NCI-H2107 (cell line): ENCODE results near the gene AACS.
"Not testable (repeated sequence)": the region's sequence is repeated elsewhere in the genome, so short reads cannot be mapped to it uniquely, and the experiment has no call there.

Experiments
- DNase-seq: peaks from one replicate; lab custom pipeline; 2025; lab: John Stamatoyannopoulos, UW

The AACS gene

DNA sequence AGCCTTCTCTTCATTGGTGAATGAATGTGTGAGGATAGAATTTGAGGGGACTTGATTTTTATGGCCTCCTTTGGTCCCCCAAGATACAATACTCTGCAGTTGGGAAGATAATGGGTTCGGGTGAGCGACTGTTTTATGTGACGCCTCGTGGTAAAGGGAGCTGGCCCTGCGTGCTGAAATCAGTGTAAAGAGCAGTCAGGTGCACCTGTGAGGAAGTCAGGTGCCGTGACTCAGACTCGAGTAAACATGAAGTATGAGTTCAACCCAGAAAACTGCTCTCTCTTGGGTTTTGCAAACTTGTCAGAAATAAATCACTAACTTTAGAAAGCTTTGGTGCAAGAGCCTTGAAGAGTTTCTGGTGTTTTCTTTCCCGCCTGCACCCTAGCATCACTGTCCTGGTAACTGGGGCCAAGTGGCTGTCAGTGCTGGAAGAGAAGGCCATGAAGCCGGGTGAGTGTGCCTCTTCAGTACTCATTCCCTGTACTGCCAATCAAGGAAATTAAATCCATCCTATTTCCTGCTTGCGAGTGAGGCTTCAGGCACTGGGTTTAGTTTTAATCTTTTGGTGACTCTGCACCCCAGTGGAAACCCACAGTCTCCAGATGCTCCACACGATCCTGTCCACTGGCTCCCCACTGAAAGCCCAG is 59.2 kb downstream of the AACS start:
- no peak for DNase-seq

- DNase-seq: no peak
Measured at GRCh38 chr12:125125271-125125670, 60.0 kb downstream of the AACS start.

DNA sequence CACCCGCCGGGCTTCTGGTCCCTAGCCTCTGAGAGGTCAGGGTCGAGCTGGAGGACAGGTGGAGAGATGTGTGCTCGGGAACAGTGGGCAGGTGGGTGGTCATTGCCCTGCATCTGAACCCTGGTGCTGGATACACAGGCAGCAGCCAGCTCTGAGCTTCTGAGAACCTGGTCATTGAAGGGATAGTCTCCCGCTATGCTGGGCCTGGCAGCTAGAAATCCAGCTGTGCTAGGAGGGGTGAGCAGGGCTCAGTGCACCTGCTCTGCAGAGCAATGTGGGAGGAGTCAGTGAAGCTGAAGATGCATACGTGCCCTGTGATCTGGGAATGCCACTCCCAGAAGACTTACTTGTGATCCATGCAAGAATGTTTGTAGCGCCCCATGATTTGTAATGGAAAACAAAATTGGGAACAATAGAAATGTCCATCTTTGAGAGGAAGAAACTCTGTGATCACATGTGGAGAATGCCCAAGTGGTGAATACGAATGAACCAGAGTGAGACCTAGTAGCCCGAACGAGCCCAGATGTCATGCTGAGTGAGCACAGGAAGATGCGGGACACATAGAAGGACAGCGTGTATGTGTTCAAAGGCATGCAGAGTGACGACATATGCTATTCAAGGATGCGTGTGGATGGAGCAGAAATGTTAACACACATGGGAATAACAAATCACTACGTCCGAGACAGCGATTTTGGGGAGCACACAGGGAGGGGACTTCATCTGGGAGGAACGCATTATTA is 63.4 kb downstream of the AACS start:
- DNase-seq: no peak

- no peak for DNase-seq
Measured at GRCh38 chr12:125129179-125129571, 63.9 kb downstream of the AACS start.

GRCh38 chr12:125129591-125130255 is 64.5 kb downstream of the AACS start:
- DNase-seq: no peak

- DNase-seq: no peak
Measured at GRCh38 chr12:125131958-125132357, 66.7 kb downstream of the AACS start.

- no peak for DNase-seq
Measured at GRCh38 chr12:125132698-125133400, 67.6 kb downstream of the AACS start.

DNA sequence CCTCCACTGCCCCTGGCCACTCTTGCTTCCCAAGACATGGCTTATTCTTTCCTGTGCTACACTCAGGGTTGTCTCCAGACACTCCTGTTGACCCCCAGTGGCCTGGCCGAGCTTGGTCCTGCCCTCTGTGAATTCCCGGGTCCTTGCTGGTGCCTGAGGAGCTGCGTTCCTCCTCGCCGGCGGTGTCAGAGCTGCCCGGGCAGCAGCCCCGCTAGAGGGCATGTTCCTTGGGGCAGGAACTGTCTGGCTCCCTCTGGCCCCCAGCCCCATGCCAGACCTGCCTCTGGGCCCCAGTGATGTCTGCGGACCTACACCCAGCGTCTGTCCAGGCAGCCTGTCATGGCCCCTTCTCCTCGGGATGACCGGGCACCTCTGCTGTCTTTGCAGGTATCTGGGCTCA is 68.4 kb downstream of the AACS start:
- no peak for DNase-seq

- no peak for DNase-seq
Measured at GRCh38 chr12:125134576-125134975, 69.3 kb downstream of the AACS start.

DNA sequence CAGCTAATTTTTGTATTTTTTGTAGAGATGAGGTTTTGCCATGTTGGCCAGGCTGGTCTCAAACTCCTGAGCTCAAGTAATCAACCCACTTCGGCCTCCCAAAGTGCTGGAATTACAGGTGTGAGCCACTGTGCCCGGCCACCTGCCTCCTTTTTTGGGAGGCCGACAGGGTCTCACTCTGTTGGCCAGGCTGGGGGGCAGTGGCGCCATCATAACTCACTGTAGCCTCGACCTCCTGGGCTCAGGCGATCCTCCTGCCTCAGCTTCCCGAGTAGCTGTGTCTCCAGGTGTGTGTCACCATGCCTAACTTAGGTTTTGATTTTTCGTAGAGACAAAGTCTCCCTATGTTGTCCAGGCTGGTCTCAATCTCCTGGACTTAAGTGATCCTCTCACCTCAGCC is 70.7 kb downstream of the AACS start:
- no peak for DNase-seq

GRCh38 chr12:125136702-125137101 is 71.5 kb downstream of the AACS start:
- DNase-seq: no peak

DNA sequence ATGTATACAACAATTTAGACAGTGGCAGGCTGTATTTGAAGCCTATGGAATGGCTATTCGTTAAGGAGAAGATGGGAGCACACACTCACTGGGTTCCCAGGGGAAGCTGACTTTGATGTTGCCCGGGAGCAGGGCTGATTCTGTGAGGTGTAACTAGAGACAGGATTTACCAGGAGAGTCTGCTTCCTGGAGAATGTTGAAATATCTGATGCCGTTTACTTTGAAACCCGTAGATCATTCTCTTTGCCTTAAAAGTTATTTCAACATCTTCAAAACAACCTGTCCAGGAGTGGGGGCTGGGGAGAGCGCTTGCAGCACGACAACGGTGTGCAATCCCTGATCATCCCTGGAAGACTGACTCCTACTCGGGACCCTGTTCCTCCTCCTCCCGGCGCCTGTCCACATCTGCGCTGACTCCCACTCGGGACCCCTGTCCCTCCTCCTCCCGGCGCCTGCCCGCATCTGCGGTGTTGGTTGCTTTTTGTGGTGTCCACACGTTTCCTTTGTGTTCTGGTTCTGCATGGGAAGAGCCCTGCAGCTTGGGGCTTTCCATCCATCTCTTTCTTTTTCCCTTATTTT is 72.6 kb downstream of the AACS start:
- no peak for DNase-seq

DNA sequence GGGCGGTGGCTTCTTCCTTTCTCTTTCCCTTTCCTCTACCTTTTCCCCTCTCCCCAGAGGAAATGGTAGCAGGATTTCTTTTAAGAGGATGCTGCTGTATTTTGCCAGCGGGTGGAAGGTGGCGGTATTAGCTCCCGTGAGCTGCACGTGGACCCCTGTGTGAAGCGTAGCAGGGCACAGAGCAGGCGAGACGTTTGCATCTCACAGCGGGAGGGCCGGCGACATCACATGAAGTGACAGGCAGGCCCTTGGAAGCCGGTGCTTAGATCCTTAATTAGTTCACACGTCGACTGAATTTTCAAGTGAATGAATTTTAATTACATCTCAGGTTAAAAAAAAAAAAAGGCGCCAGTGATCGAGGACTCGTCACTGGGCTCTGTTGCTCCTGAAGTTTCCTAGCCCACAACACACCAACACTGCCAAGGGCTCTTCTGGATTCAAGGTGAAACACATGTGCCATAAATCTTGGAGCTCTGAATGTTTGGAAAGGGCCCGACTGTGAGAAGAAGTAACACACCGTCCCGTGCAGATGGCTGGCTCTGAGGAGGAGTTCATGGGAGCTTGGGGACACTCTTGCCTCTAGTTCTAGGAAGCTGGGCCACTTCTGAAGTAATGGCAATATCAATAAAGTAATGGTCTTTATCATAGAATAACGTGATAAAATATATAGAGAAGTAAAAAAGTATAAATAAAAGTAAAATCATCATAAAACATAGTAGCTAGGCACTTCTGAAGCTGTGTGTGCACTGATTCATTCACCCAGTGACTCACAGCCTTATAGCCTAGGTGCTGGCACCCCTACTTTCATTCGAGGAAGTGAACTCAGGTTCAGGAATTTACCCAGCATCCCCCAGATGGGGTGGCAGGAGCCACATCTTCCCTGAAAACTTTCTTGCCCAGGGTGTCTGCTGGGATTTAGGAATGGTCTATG is 75.3 kb downstream of the AACS start:
- no peak for DNase-seq

DNA sequence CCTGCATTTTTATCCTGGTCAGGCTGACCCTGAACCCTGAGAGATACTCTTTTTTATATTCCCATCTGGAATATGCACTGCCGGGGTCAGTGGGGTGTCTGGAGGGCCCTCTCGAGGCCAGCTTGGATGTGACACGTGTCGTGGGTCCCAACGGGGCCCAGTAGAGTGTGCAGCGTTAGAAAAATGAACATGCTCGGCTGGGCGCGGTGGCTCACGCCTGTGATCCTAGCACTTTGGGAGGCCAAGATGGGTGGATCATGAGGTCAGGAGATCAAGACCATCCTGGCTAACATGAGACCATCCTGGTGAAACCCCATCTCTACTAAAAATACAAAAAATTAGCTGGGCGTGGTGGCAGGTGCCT is 76.0 kb downstream of the AACS start:
- DNase-seq: not testable (repeated sequence)

DNA sequence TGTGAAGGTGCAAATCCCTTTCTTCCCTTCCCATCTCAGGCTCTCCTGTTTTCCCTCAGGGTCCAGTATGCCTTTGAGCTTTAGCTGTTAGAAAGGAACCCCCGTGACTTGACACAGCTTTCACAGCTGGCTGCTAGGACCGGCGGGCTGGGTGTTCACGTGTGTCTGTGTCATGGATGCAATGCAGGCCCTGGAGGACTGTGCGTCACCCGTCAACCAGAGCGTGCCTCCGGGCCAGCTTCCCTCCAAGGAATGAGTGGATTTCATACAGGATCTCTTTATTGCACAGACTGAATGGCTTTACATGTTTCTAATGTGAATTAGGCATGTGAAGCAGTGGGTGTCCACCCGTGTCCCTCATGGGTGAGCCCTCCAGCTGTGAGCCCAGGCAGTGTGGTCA is 77.4 kb downstream of the AACS start:
- no peak for DNase-seq

DNA sequence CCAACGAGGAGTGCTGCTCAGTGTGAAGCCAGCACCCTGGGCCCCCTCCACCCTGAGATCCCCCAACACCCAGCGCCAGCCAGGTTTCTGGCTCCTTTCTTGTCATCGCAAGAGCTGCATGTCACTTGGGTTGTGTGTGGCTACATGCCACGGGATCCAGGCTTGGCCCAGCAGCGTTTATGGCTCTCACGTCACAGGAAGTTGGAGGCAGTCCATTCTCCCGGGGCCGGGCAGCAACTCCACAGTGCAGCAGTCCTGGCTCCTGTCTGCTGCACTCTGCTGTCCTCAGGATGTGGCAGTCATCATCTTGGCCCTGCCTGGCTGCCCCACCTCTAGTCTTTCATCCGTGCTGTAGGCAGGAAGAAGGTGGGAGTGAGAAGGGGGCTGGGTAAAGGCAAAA is 78.3 kb downstream of the AACS start:
- DNase-seq: no peak

GRCh38 chr12:125145196-125145595 is 80.0 kb downstream of the AACS start:
- DNase-seq: no peak

DNA sequence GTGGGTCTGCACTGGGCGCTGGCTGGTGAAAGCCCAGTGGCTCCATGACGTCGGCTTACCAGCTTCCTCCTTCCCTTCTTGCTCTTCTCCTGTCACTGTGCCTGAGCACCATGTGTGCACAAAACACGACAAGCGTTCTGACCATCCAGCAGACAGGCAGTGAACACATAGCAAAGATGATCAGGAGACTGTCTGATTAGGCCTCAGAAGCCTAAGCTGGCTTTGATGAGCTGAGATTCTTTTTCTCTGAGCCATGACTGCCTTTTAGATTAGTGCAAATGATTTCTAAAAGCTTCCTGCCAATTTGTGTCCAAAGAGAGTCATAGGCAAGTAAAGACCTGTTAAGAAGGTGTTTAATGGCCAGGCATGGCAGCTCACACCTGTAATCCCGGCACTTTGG is 83.1 kb downstream of the AACS start:
- DNase-seq: no peak

GRCh38 chr12:125149160-125150108 is 84.2 kb downstream of the AACS start:
- no peak for DNase-seq

GRCh38 chr12:125151284-125151683 is 86.0 kb downstream of the AACS start:
- DNase-seq: no peak
